Suprapubic skin (tissue), 4 donors: Measurements from ENCODE around the gene IL23R. TPM values are rescaled to one million over a fixed set of nuclear protein-coding genes. Genes with fewer than 3 reads are reported as not detected.

Experiments used
- DNase-seq, 2 donors: peaks; one replicate each; pipeline ENCODE4 v3.0.0-alpha.2; 2019; ENCODE audit warnings: low spot score in 2 of 2
- H3K27ac ChIP-seq: fragments of 200-600 bp; sonication (generic); one replicate; pipeline ENCODE4 v1.5.1; 2019
- H3K27me3 ChIP-seq: fragments of 200-600 bp; sonication (generic); one replicate; pipeline ENCODE4 v1.5.1; 2019
- H3K36me3 ChIP-seq: fragments of 200-600 bp; sonication (generic); one replicate; pipeline ENCODE4 v1.5.1; 2019
- H3K4me1 ChIP-seq: fragments of 200-600 bp; sonication (generic); one replicate; pipeline ENCODE4 v1.5.1; 2019
- H3K4me3 ChIP-seq: fragments of 200-600 bp; sonication (generic); one replicate; pipeline ENCODE4 v1.5.1; 2019; ENCODE audit warnings: mild to moderate bottlenecking
- H3K9me3 ChIP-seq: fragments of 200-600 bp; sonication (generic); one replicate; pipeline ENCODE4 v1.5.1; 2019
- EP300 ChIP-seq: sonication (generic); formaldehyde crosslinking; IDR thresholded peaks from one replicate; pipeline ENCODE4 v1.6.1; 2017; ENCODE audit warnings: antibody characterized with exemption
- POLR2A ChIP-seq, 2 donors: fragments of 450-650 bp; IDR thresholded peaks; one replicate each; pipeline ENCODE4 v1.6.1; 2017; ENCODE audit warnings: antibody characterized with exemption in 2 of 2, mild to moderate bottlenecking in 2 of 2, moderate library complexity in 2 of 2
- POLR2AphosphoS5 ChIP-seq, 3 donors: sonication (generic); formaldehyde crosslinking; IDR thresholded peaks; one replicate each; pipeline ENCODE4 v1.6.1; 2017; ENCODE audit warnings: antibody characterized with exemption in 3 of 3
- WGBS: methylation state at CpG from one replicate; pipeline ENCODE4 v1.1.5; 2018; 5-methylcytosine and 5-hydroxymethylcytosine counted together
- total RNA-seq, 4 donors: library from RNA; depleted of rRNA; stranded (reverse); fragments of >200 nt; gene quantifications; one replicate each; pipeline ENCODE4 v1.1.0, GENCODE V29; 2016
- TF ChIP-seq, protein P1 (sequence below), 2 donors: fragments of 200-600 bp in 1 of 2; fragments of 450-650 bp in 1 of 2; sonication (generic) in 1 of 2; IDR thresholded peaks; one replicate each; pipeline ENCODE4 v1.5.1; 2016 to 2019; ENCODE audit warnings: antibody characterized with exemption in 2 of 2, mild to moderate bottlenecking in 1 of 2, moderate library complexity in 1 of 2

Gene IL23R
- total RNA-seq, 4 donors from 2014 or later = not detected

DNA sequence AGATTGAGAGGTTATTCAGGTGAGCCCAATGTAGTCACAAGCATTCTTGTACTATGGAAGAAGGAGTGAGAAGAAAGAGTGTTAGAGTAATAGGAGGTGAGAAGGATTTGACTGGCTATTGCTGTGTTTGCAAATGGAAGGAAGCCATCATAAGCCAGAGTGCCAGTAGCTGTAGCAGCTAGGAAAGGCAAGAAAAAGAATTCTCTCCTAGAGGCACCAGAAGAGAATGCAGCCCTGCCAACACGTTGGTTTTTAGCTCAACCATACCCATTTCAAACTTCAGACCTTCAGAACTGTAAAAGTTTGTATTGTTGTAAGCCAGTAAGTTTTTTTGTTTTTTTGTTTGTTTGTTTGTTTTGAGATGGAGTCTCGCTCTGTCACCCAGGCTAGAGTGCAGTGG, 132.5 kb downstream of the IL23R start:
- no peak for DNase-seq
- TF ChIP-seq, protein P1, sequence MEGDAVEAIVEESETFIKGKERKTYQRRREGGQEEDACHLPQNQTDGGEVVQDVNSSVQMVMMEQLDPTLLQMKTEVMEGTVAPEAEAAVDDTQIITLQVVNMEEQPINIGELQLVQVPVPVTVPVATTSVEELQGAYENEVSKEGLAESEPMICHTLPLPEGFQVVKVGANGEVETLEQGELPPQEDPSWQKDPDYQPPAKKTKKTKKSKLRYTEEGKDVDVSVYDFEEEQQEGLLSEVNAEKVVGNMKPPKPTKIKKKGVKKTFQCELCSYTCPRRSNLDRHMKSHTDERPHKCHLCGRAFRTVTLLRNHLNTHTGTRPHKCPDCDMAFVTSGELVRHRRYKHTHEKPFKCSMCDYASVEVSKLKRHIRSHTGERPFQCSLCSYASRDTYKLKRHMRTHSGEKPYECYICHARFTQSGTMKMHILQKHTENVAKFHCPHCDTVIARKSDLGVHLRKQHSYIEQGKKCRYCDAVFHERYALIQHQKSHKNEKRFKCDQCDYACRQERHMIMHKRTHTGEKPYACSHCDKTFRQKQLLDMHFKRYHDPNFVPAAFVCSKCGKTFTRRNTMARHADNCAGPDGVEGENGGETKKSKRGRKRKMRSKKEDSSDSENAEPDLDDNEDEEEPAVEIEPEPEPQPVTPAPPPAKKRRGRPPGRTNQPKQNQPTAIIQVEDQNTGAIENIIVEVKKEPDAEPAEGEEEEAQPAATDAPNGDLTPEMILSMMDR (IDR thresholded peaks at IDR 0.05) = no peak
- TF ChIP-seq EP300 = no peak
- no peak for TF ChIP-seq POLR2A (IDR thresholded peaks at IDR 0.05)
- 75% methylated on average over 2 of the region's 2 CpGs for WGBS
- H3K27me3 ChIP-seq = no peaks in the 10 kb centered on the region
- H3K4me1 ChIP-seq = no peaks in the 10 kb centered on the region
- no peak overlapping the region for H3K4me3 ChIP-seq
- no peak overlapping the region for H3K27ac ChIP-seq
- H3K36me3 ChIP-seq = no peaks in the 10 kb centered on the region
- H3K9me3 ChIP-seq = no peaks in the 10 kb centered on the region

DNA sequence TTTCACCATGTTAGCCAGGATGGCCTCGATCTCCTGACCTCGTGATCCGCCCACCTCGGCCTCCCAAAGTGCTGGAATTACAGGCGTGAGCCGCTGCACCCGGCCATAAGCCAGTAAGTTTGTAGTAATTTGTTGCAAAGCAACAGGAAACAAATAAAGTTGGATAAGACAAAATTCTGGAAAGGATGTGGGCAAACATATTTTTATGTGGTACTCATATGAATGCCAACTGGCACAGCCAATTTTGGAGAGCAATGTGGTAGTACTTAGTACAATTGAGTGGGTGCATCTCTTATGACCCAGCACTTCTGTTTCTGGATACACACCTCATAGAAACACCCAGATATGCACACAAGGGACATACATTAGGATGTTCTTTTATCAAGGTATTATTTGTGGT, 133.0 kb downstream of the IL23R start:
- TF ChIP-seq POLR2AphosphoS5 (IDR thresholded peaks at IDR 0.05) = no peak
- Histone ChIP-seq H3K4me1 (no peaks in the 10 kb centered on the region), H3K36me3 (no peaks in the 10 kb centered on the region), H3K4me3 (no peak overlapping the region), H3K27ac (no peak overlapping the region), H3K27me3 (no peaks in the 10 kb centered on the region), H3K9me3 (no peaks in the 10 kb centered on the region)
- no peak for DNase-seq
- WGBS = 92% methylated on average over 7 of the region's 7 CpGs

DNA sequence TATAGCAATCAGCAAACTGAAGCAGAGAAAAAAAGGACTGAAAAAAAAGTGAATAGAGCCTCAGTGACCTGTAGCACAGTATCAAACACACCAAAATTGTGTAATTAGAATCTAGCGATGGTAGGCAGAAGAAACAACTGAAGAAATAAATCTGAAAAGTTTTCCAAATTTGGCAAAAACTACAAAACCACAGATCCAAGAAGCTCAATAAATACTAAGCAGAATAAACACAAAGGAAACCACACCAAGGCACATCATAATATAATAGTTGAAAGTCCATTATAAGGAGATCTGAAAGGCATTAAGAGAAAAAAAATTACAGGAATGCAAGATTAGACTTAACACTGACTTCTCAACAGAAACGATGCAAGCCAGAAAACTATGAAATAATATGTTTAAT, 134.3 kb downstream of the IL23R start:
- H3K27me3 ChIP-seq = no peaks in the 10 kb centered on the region
- WGBS = 35% methylated on average over 2 of the region's 2 CpGs

DNA sequence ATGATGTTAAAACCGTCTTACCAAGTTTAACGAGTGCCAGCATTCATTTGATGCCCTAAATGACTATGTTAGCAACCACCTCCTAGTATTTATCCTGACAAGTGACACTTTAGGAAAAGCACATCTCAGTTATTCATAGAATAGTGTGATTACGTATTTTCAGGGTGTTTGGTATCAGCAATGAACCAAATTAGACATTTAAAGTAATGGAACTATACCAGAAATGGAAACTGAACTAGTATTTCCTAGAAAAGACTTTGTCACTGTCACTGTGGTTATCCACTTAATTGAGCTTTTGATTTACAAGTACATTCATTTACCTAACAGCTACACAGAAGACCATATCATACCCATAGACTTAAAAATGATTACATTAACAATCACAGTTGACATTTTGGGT, 137.8 kb downstream of the IL23R start:
- WGBS = 83% methylated on average over 3 of the region's 3 CpGs
- no peak for TF ChIP-seq POLR2AphosphoS5 (IDR thresholded peaks at IDR 0.05)
- TF ChIP-seq, protein P1 (IDR thresholded peaks at IDR 0.05) = no peak
- TF ChIP-seq EP300 = no peak
- TF ChIP-seq POLR2A (IDR thresholded peaks at IDR 0.05) = no peak
- no peak overlapping the region for H3K27ac ChIP-seq
- H3K4me3 ChIP-seq = no peak overlapping the region
- no peak for DNase-seq
- H3K9me3 ChIP-seq = no peaks in the 10 kb centered on the region
- peaks cover 12% of the 10 kb centered on the region for H3K27me3 ChIP-seq
- H3K4me1 ChIP-seq = peaks cover 11% of the 10 kb centered on the region
- no peaks in the 10 kb centered on the region for H3K36me3 ChIP-seq

More for the DNA sequence above, 134.3 kb downstream of the IL23R start:
- DNase-seq = no peak
- Histone ChIP-seq H3K27ac (no peak overlapping the region), H3K36me3 (no peaks in the 10 kb centered on the region), H3K4me3 (no peak overlapping the region), H3K9me3 (no peaks in the 10 kb centered on the region), H3K4me1 (no peaks in the 10 kb centered on the region)
- no peak for TF ChIP-seq POLR2A (IDR thresholded peaks at IDR 0.05)
- no peak for TF ChIP-seq EP300
- TF ChIP-seq, protein P1 (IDR thresholded peaks at IDR 0.05) = no peak
- TF ChIP-seq POLR2AphosphoS5 (IDR thresholded peaks at IDR 0.05) = no peak

DNA sequence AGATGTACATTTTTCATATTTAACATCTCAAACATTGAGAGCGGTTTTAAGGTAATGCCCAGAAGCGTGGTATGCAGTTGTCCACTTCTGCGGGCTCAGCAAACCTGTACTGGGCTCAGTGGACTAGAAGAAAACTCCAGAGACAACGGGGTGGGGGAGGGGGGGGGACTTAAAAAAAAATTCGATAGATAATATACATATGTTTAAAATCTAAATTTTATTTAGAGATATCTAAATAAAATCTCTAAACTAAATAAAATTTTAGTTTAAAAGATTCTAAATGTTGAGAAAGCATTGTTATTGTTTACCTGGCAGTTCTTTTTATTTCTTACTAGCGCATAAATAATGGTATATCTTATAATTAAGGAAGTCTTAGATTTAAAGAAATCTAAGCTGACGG, 140.3 kb downstream of the IL23R start:
- H3K27ac ChIP-seq = no peak overlapping the region
- TF ChIP-seq POLR2AphosphoS5 (IDR thresholded peaks at IDR 0.05) (no peak), POLR2A (IDR thresholded peaks at IDR 0.05) (no peak), EP300 (no peak)
- TF ChIP-seq, protein P1 (IDR thresholded peaks at IDR 0.05) = no peak
- no peak overlapping the region for H3K4me3 ChIP-seq
- peaks cover 12% of the 10 kb centered on the region for H3K27me3 ChIP-seq
- WGBS = 89% methylated on average over 7 of the region's 7 CpGs
- H3K36me3 ChIP-seq = no peaks in the 10 kb centered on the region
- DNase-seq = no peak
- H3K9me3 ChIP-seq = no peaks in the 10 kb centered on the region
- H3K4me1 ChIP-seq = peaks cover 11% of the 10 kb centered on the region
